ENCODE results near the gene ZDHHC18. TPM values are rescaled to one million over a fixed set of nuclear protein-coding genes. Genes with fewer than 3 reads are reported as not detected.
A peak's percentile ranks its signal among the peaks of the same experiment; 100 is the strongest.
"Not testable (repeated sequence)": the region's sequence is repeated elsewhere in the genome, so short reads cannot be mapped to it uniquely, and the experiment has no call there.

Gene ZDHHC18
- total RNA-seq, 4 donors from 2014 or later: 23.7 to 38.5 (median 31.4) TPM

- not testable (repeated sequence) for H3K9me3 ChIP-seq; H3K4me1 ChIP-seq; H3K4me3 ChIP-seq; H3K27me3 ChIP-seq; H3K36me3 ChIP-seq; H3K27ac ChIP-seq; DNase-seq (ENCODE audit: low spot score in 2 of 2)
- WGBS: 54% methylated on average over 11 of the region's 11 CpGs
- TF ChIP-seq, protein P1, sequence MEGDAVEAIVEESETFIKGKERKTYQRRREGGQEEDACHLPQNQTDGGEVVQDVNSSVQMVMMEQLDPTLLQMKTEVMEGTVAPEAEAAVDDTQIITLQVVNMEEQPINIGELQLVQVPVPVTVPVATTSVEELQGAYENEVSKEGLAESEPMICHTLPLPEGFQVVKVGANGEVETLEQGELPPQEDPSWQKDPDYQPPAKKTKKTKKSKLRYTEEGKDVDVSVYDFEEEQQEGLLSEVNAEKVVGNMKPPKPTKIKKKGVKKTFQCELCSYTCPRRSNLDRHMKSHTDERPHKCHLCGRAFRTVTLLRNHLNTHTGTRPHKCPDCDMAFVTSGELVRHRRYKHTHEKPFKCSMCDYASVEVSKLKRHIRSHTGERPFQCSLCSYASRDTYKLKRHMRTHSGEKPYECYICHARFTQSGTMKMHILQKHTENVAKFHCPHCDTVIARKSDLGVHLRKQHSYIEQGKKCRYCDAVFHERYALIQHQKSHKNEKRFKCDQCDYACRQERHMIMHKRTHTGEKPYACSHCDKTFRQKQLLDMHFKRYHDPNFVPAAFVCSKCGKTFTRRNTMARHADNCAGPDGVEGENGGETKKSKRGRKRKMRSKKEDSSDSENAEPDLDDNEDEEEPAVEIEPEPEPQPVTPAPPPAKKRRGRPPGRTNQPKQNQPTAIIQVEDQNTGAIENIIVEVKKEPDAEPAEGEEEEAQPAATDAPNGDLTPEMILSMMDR (IDR thresholded peaks at IDR 0.05): peak; percentile 56 to 66
Measured at GRCh38 chr1:26810105-26810504, 16.4 kb upstream of the ZDHHC18 start.

- Histone ChIP-seq H3K27ac (no peak overlapping the region), H3K9me3 (no peaks in the 10 kb centered on the region), H3K36me3 (no peaks in the 10 kb centered on the region), H3K4me1 (no peaks in the 10 kb centered on the region), H3K27me3 (no peaks in the 10 kb centered on the region), H3K4me3 (no peak overlapping the region)
- whole genome bisulfite sequencing: 79% methylated on average over 4 of the region's 4 CpGs
- TF ChIP-seq, protein P1 (IDR thresholded peaks at IDR 0.05): no peak
- TF ChIP-seq POLR2A (IDR thresholded peaks at IDR 0.05) (no peak), EP300 (IDR thresholded peaks at IDR 0.05) (no peak), POLR2AphosphoS5 (IDR thresholded peaks at IDR 0.05) (no peak)
- DNase-seq (ENCODE audit: low spot score in 2 of 2): no peak
Measured at GRCh38 chr1:26811057-26811456, 15.4 kb upstream of the ZDHHC18 start.

- no peak for DNase-seq (ENCODE audit: low spot score in 2 of 2)
- H3K27ac ChIP-seq: no peak overlapping the region
- H3K36me3 ChIP-seq: no peaks in the 10 kb centered on the region
- H3K4me1 ChIP-seq: no peaks in the 10 kb centered on the region
- no peaks in the 10 kb centered on the region for H3K27me3 ChIP-seq
- H3K4me3 ChIP-seq: no peak overlapping the region
- no peak for TF ChIP-seq POLR2A (IDR thresholded peaks at IDR 0.05)
- TF ChIP-seq, protein P1 (IDR thresholded peaks at IDR 0.05): no peak
- no peak for TF ChIP-seq EP300 (IDR thresholded peaks at IDR 0.05)
- no peak for TF ChIP-seq POLR2AphosphoS5 (IDR thresholded peaks at IDR 0.05)
- no peaks in the 10 kb centered on the region for H3K9me3 ChIP-seq
Measured at GRCh38 chr1:26811708-26812107, 14.8 kb upstream of the ZDHHC18 start.

DNA sequence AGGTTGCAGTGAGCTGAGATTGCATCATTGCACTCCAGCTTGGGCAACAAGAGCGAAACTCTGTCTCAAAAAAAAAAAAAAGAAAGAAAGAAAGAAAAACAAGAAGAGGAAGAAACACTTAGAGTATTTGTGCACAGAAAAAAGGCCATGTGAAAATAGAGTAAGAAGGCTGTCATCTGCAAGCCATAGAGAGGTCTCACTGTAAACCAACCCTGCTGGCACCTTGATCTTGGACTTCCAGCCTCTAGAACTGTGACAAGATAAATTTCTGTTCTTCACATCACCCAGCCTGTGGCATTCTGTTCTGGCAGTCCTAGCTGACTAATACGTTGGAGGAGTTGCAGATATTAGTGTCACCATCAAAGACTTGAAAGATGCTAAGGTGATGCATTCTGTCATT, 12.1 kb upstream of the ZDHHC18 start:
- no peak overlapping the region for H3K27ac ChIP-seq
- no peaks in the 10 kb centered on the region for H3K4me1 ChIP-seq
- H3K4me3 ChIP-seq: no peak overlapping the region
- TF ChIP-seq POLR2A (IDR thresholded peaks at IDR 0.05) (no peak), EP300 (IDR thresholded peaks at IDR 0.05) (no peak), POLR2AphosphoS5 (IDR thresholded peaks at IDR 0.05) (no peak)
- TF ChIP-seq, protein P1 (IDR thresholded peaks at IDR 0.05): no peak
- WGBS: 84% methylated on average over 2 of the region's 2 CpGs
- H3K36me3 ChIP-seq: no peaks in the 10 kb centered on the region
- no peak for DNase-seq (ENCODE audit: low spot score in 2 of 2)
- no peaks in the 10 kb centered on the region for H3K27me3 ChIP-seq
- H3K9me3 ChIP-seq: no peaks in the 10 kb centered on the region

DNA sequence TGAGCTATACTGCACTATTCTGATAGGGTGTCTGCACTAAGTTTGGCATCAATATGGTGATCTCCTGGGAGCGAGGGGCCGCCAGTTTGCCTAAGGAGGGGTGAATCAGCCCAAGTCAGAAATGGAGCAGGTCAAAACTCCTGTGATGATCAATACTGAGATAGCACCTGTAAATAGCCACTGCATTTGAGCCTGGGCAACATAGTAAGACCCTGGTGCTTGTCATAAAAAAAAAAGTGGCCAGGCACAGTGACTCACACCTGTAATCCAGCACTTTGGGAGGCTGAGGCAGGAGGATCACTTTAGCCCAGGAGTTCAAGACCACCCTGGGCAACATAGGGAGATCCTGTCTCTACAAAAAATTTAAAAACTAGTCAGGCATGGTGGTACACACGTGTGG, 11.6 kb upstream of the ZDHHC18 start:
- no peaks in the 10 kb centered on the region for H3K9me3 ChIP-seq
- WGBS: 84% methylated on average over 3 of the region's 3 CpGs
- DNase-seq (ENCODE audit: low spot score in 2 of 2): no peak
- no peak for TF ChIP-seq POLR2AphosphoS5 (IDR thresholded peaks at IDR 0.05)
- TF ChIP-seq, protein P1 (IDR thresholded peaks at IDR 0.05): no peak
- no peak for TF ChIP-seq EP300 (IDR thresholded peaks at IDR 0.05)
- no peak for TF ChIP-seq POLR2A (IDR thresholded peaks at IDR 0.05)
- no peaks in the 10 kb centered on the region for H3K4me1 ChIP-seq
- no peaks in the 10 kb centered on the region for H3K27me3 ChIP-seq
- no peak overlapping the region for H3K4me3 ChIP-seq
- H3K36me3 ChIP-seq: no peaks in the 10 kb centered on the region
- no peak overlapping the region for H3K27ac ChIP-seq

All from suprapubic skin (tissue), 4 donors.